HG02642 (cell line): Measurements from ENCODE around the gene FTO.

ENCODE experiments used
- ATAC-seq: cut with Tn5 transposase; IDR thresholded peaks from one replicate; pipeline ENCODE4 v1.9.1; 2021; ENCODE audit warnings: mild to moderate bottlenecking; ENCODE audit not compliant: unreplicated experiment, poor library complexity

Gene FTO

GRCh38 chr16:54030451-54030850, 326.5 kb downstream of the FTO start:
- no peak for ATAC-seq

- no peak for ATAC-seq
Observed at GRCh38 chr16:54031107-54031760, 327.3 kb downstream of the FTO start.

- ATAC-seq, result no peak
Observed at GRCh38 chr16:54033747-54034146, 329.8 kb downstream of the FTO start.

- ATAC-seq, result no peak
Observed at GRCh38 chr16:54034684-54035083, 330.7 kb downstream of the FTO start.

- ATAC-seq, result no peak
Observed at GRCh38 chr16:54040480-54040879, 336.5 kb downstream of the FTO start.

- no peak for ATAC-seq
Observed at GRCh38 chr16:54040975-54041374, 337.0 kb downstream of the FTO start.

- ATAC-seq, result no peak
Observed at GRCh38 chr16:54048586-54049495, 344.9 kb downstream of the FTO start.

- ATAC-seq, result no peak
Observed at GRCh38 chr16:54049591-54050458, 345.9 kb downstream of the FTO start.

- no peak for ATAC-seq
Observed at GRCh38 chr16:54050459-54051210, 346.7 kb downstream of the FTO start.

GRCh38 chr16:54051821-54052220, 347.9 kb downstream of the FTO start:
- ATAC-seq, result no peak

- no peak for ATAC-seq
Observed at GRCh38 chr16:54052271-54052670, 348.3 kb downstream of the FTO start.

- no peak for ATAC-seq
Observed at GRCh38 chr16:54053891-54054820, 350.2 kb downstream of the FTO start.

- ATAC-seq, result no peak
Observed at GRCh38 chr16:54055191-54055590, 351.2 kb downstream of the FTO start.

GRCh38 chr16:54055864-54056263, 351.9 kb downstream of the FTO start:
- ATAC-seq, result no peak

- no peak for ATAC-seq
Observed at GRCh38 chr16:54056921-54057320, 353.0 kb downstream of the FTO start.

GRCh38 chr16:54059319-54059718, 355.4 kb downstream of the FTO start:
- ATAC-seq, result no peak

GRCh38 chr16:54060599-54061421, 356.9 kb downstream of the FTO start:
- no peak for ATAC-seq

GRCh38 chr16:54061454-54061853, 357.5 kb downstream of the FTO start:
- ATAC-seq, result no peak
